MM.1S (cell line): ENCODE measurements around the gene NEXN.
A peak's percentile ranks its signal among the peaks of the same experiment; 100 is the strongest.

ENCODE experiments used
- DNase-seq: peaks from one replicate; pipeline ENCODE4 v3.0.0-alpha.2; 2015
- H2AFZ ChIP-seq: fragments of 300-600 bp; sonication (generic); 2 replicates; pipeline ENCODE4 v1.6.0; 2016; ENCODE audit warnings: antibody characterized with exemption, low read length
- H3F3A ChIP-seq: fragments of 300-600 bp; sonication (generic); 2 replicates; pipeline ENCODE4 v1.6.1; 2016; ENCODE audit warnings: mild to moderate bottlenecking, antibody characterized with exemption, low read length, moderate library complexity, mixed read lengths; ENCODE audit not compliant: insufficient read depth
- H3K27ac ChIP-seq: fragments of 300-600 bp; sonication (generic); 2 replicates; pipeline ENCODE4 v1.5.1; 2016; ENCODE audit warnings: mild to moderate bottlenecking, low read length
- H3K27me3 ChIP-seq: fragments of 300-600 bp; sonication (generic); replicated peaks from 2 replicates; pipeline ENCODE4 v1.6.0; 2016; ENCODE audit warnings: low read length; ENCODE audit not compliant: insufficient read depth
- H3K36me3 ChIP-seq: fragments of 300-600 bp; sonication (generic); replicated peaks from 2 replicates; pipeline ENCODE4 v1.6.1; 2016; ENCODE audit warnings: mild to moderate bottlenecking, low read length, mixed read lengths; ENCODE audit not compliant: insufficient read depth
- H3K4me1 ChIP-seq: fragments of 300-600 bp; sonication (generic); 2 replicates; pipeline ENCODE4 v1.6.1; 2016; ENCODE audit warnings: low read length, mixed read lengths
- H3K4me2 ChIP-seq: fragments of 300-600 bp; sonication (generic); 2 replicates; pipeline ENCODE4 v1.6.0; 2016; ENCODE audit warnings: low read depth, low read length
- H3K4me3 ChIP-seq: fragments of 300-600 bp; sonication (generic); 2 replicates; pipeline ENCODE4 v1.5.1; 2016; ENCODE audit warnings: low read length, mixed read lengths
- H3K79me2 ChIP-seq: fragments of 300-600 bp; sonication (generic); 2 replicates; pipeline ENCODE4 v1.6.1; 2016; ENCODE audit warnings: mixed run types, low read length, mixed read lengths
- H3K9ac ChIP-seq: fragments of 300-600 bp; sonication (generic); 2 replicates; pipeline ENCODE4 v1.6.1; 2016; ENCODE audit warnings: low read length, mixed read lengths
- H3K9me2 ChIP-seq: fragments of 300-600 bp; sonication (generic); replicated peaks from 2 replicates; pipeline ENCODE4 v1.6.1; 2016; ENCODE audit warnings: mild to moderate bottlenecking, low read length, mixed read lengths; ENCODE audit not compliant: insufficient read depth
- H3K9me3 ChIP-seq: fragments of 300-600 bp; sonication (generic); replicated peaks from 2 replicates; pipeline ENCODE4 v1.6.1; 2016; ENCODE audit warnings: mild to moderate bottlenecking, low read length, mixed read lengths; ENCODE audit not compliant: insufficient read depth
- H4K20me1 ChIP-seq: fragments of 300-600 bp; sonication (generic); 2 replicates; pipeline ENCODE4 v1.6.1; 2016; ENCODE audit warnings: mild to moderate bottlenecking, low read length, moderate library complexity, mixed read lengths; ENCODE audit not compliant: insufficient read depth
- EZH2 ChIP-seq: fragments of 300-600 bp; sonication (generic); optimal IDR thresholded peaks from 2 replicates; pipeline ENCODE3; 2017; ENCODE audit warnings: low read depth, mild to moderate bottlenecking, antibody characterized with exemption, low read length, mixed read lengths
- EZH2phosphoT487 ChIP-seq: fragments of 300-600 bp; sonication (generic); IDR thresholded peaks from 2 replicates; pipeline ENCODE4 v1.6.1; 2018; ENCODE audit warnings: antibody characterized with exemption, low read length
- TF ChIP-seq, protein P1 (sequence below): fragments of 300-600 bp; sonication (generic); IDR thresholded peaks from 2 replicates; pipeline ENCODE4 v1.5.1; 2016; ENCODE audit warnings: antibody characterized with exemption, low read length, mixed read lengths

Gene NEXN

GRCh38 chr1:77942400-77943140 is 54.1 kb downstream of the NEXN start:
- peaks cover 12% of the 10 kb centered on the region for H3K79me2 ChIP-seq
- DNase-seq = no peak
- no peak overlapping the region for H3K4me3 ChIP-seq
- H2AFZ ChIP-seq = no peak overlapping the region
- no peak overlapping the region for H3K9ac ChIP-seq
- H3K4me1 ChIP-seq = no peaks in the 10 kb centered on the region
- TF ChIP-seq, protein P1, sequence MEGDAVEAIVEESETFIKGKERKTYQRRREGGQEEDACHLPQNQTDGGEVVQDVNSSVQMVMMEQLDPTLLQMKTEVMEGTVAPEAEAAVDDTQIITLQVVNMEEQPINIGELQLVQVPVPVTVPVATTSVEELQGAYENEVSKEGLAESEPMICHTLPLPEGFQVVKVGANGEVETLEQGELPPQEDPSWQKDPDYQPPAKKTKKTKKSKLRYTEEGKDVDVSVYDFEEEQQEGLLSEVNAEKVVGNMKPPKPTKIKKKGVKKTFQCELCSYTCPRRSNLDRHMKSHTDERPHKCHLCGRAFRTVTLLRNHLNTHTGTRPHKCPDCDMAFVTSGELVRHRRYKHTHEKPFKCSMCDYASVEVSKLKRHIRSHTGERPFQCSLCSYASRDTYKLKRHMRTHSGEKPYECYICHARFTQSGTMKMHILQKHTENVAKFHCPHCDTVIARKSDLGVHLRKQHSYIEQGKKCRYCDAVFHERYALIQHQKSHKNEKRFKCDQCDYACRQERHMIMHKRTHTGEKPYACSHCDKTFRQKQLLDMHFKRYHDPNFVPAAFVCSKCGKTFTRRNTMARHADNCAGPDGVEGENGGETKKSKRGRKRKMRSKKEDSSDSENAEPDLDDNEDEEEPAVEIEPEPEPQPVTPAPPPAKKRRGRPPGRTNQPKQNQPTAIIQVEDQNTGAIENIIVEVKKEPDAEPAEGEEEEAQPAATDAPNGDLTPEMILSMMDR = no peak
- TF ChIP-seq EZH2phosphoT487 = no peak
- TF ChIP-seq EZH2 = no peak
- H3K9me3 ChIP-seq = no peaks in the 10 kb centered on the region
- no peaks in the 10 kb centered on the region for H3K9me2 ChIP-seq
- H3K27ac ChIP-seq = no peak overlapping the region
- H3K4me2 ChIP-seq = no peak overlapping the region
- peaks cover 23% of the 10 kb centered on the region; the same call in 1 of the 2 replicates for H3K36me3 ChIP-seq
- peaks cover 7% of the 10 kb centered on the region; the same call in 1 of the 2 replicates for H3F3A ChIP-seq
- H3K27me3 ChIP-seq = no peaks in the 10 kb centered on the region
- H4K20me1 ChIP-seq = no peaks in the 10 kb centered on the region

DNA sequence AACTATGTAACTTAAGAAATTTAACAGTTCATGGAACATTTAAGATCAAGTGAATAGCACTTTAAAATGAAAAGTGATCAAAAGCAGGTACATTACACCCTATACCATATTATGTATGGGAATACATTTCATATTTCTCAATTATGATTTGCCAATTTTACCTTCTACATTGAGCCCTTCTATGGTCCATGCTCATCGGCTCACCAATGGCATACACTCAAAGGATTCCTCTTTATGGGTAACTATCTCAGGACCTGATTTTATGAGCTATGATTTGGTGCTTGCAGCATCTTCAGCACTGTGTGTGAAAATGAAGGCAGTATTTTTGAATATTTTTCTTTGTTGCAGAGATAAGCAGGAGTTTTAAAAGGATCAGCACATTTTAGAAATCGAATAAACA is 56.9 kb downstream of the NEXN start:
- H4K20me1 ChIP-seq = no peaks in the 10 kb centered on the region
- H3K9me3 ChIP-seq = no peaks in the 10 kb centered on the region
- H3K9ac ChIP-seq = no peak overlapping the region
- TF ChIP-seq, protein P1 = no peak
- TF ChIP-seq EZH2 (no peak), EZH2phosphoT487 (no peak)
- H3K27me3 ChIP-seq = no peaks in the 10 kb centered on the region
- no peaks in the 10 kb centered on the region for H3K9me2 ChIP-seq
- peaks cover 26% of the 10 kb centered on the region for H3K4me1 ChIP-seq
- no peak for DNase-seq
- peaks cover 14% of the 10 kb centered on the region for H3F3A ChIP-seq
- no peak overlapping the region for H2AFZ ChIP-seq
- H3K79me2 ChIP-seq = peaks cover 39% of the 10 kb centered on the region
- H3K36me3 ChIP-seq = peaks cover 28% of the 10 kb centered on the region; the same call in 1 of the 2 replicates
- H3K4me2 ChIP-seq = no peak overlapping the region
- H3K4me3 ChIP-seq = no peak overlapping the region
- H3K27ac ChIP-seq = no peak overlapping the region

DNA sequence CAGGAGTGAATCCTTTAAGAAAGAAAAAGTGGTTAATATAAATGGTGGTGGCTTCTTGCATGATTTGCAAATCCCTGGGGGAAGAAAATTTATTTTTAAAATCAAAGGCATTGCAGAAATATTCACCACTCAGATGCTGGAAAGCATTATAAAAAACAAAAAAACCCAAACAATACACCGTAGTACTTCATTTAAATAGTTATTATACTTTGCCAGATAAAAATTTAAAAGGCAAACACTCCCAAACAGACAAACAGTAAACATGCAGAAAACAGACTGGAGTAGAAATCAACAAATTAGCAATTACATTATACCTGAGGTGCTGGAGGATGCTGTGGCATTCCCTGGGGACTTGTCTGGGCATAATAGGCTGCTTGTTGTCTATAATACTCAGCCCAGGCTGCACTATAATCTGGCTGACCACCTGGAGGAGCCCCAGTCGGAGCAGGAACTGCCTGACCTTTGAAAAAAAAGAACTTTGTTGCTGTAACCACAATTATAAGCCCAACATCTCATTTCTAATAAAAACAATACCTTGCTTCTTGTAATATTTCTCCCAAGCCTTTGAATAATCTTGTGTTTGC is 60.5 kb downstream of the NEXN start:
- no peak for TF ChIP-seq EZH2phosphoT487
- TF ChIP-seq, protein P1 = peak; percentile 23
- DNase-seq = no peak
- H3K9ac ChIP-seq = no peak overlapping the region
- no peaks in the 10 kb centered on the region for H3K27me3 ChIP-seq
- H3K79me2 ChIP-seq = peaks cover 58% of the 10 kb centered on the region
- H3K9me3 ChIP-seq = no peaks in the 10 kb centered on the region
- peak overlapping the region; percentile 17; the same call in 1 of the 2 replicates for H3K4me2 ChIP-seq
- no peak overlapping the region for H2AFZ ChIP-seq
- H3K36me3 ChIP-seq = peaks cover 29% of the 10 kb centered on the region; the same call in 1 of the 2 replicates
- no peak overlapping the region for H3K4me3 ChIP-seq
- no peaks in the 10 kb centered on the region for H4K20me1 ChIP-seq
- H3F3A ChIP-seq = peaks cover 40% of the 10 kb centered on the region
- H3K27ac ChIP-seq = no peak overlapping the region
- H3K4me1 ChIP-seq = peaks cover 50% of the 10 kb centered on the region
- no peaks in the 10 kb centered on the region for H3K9me2 ChIP-seq
